Stimulated activated naive B cell treated with anti-CD40 and anti-IgM and Interleukin-4, amounts not matched to agents 10 μg/mL and 1 μg/mL and 100 μg/mL, for 72 hours (primary cell): Measurements from ENCODE around the gene PCSK1N.

Source experiments
- ATAC-seq, 2 donors: fragments of 150-1000 bp; cut with Tn5 transposase; replicated peaks; 2 replicates each; pipeline ENCODE4 v1.10.0; 2021; ENCODE audit warnings: moderate library complexity in 1 of 2
- DNase-seq: peaks from one replicate; pipeline ENCODE4 v3.0.0; 2021
- H3K27ac Mint-ChIP-seq: one replicate; pipeline ENCODE4 v1.8.0; 2022; ENCODE audit warnings: mild to moderate bottlenecking, mixed read lengths
- H3K27me3 Mint-ChIP-seq, 2 donors: one replicate each; pipeline ENCODE4 v1.8.0; 2022; ENCODE audit warnings: mixed read lengths in 2 of 2
- H3K36me3 Mint-ChIP-seq, 2 donors: one replicate each; pipeline ENCODE4 v1.8.0; 2022; ENCODE audit warnings: mixed read lengths in 2 of 2, mild to moderate bottlenecking in 1 of 2
- H3K4me1 Mint-ChIP-seq, 2 donors: one replicate each; pipeline ENCODE4 v1.8.0; 2022; ENCODE audit warnings: mixed read lengths in 2 of 2, mild to moderate bottlenecking in 1 of 2
- H3K4me3 Mint-ChIP-seq, 2 donors: one replicate each; pipeline ENCODE4 v1.8.0; 2022; ENCODE audit warnings: mild to moderate bottlenecking in 2 of 2, mixed read lengths in 2 of 2, moderate library complexity in 1 of 2
- H3K9me3 Mint-ChIP-seq, 2 donors: one replicate each; pipeline ENCODE4 v1.8.0; 2022; ENCODE audit warnings: mixed read lengths in 2 of 2, mild to moderate bottlenecking in 1 of 2

Gene PCSK1N

DNA sequence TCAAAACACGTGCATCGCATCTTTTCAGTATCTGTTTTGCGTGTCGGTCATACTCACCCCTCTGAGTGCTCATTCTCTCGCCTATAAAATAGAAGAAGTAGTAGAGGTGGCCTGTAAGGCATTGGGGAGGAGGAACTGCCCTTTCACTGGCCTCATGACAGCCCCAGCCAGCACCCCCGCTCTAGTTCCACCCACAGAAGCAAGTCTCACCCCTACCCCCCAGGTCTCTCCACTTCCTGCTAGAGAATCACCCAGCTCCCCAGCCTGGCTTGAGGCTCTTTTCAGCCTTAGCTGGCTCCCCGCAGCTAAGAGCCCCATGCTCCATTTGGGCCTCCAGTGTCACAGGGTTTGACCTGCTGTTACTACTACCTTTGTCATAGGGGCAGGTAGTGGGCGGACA is 21.8 kb downstream of the PCSK1N start:
- H3K4me3 Mint-ChIP-seq = no peak overlapping the region
- no peak overlapping the region for H3K27ac Mint-ChIP-seq
- H3K36me3 Mint-ChIP-seq = peaks cover 18 to 22% of the 10 kb centered on the region in 2 donors
- ATAC-seq = no peak
- H3K4me1 Mint-ChIP-seq = no peaks in the 10 kb centered on the region
- H3K27me3 Mint-ChIP-seq = no peaks in the 10 kb centered on the region
- no peaks in the 10 kb centered on the region for H3K9me3 Mint-ChIP-seq
- DNase-seq = no peak

DNA sequence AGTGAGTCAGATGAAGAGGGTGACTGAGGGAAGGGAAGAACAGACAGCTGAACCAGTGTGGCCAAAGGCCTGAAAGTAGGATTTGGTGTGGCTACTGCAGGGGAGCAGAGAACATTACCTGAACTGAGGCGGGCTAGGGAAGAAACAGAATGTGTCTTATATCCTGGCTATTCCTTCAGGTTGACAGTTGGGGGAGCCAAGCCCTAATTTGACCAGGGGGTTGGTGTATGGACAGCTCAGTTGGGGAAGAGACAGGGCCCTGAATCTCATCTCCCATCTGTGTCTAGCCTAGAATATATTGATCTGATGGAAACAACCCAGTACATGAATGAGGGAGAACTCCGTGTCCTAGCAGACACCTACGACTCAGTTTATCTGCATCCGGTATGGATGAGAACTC is 29.3 kb downstream of the PCSK1N start:
- H3K36me3 Mint-ChIP-seq = peaks cover 10 to 11% of the 10 kb centered on the region in 2 donors
- H3K4me1 Mint-ChIP-seq = peaks cover 4 to 9% of the 10 kb centered on the region in 2 donors
- no peak overlapping the region for H3K4me3 Mint-ChIP-seq
- no peaks in the 10 kb centered on the region for H3K9me3 Mint-ChIP-seq
- H3K27me3 Mint-ChIP-seq = peaks cover 0 to 5% of the 10 kb centered on the region in 2 donors
- ATAC-seq (no peak), DNase-seq (no peak)
- H3K27ac Mint-ChIP-seq = no peak overlapping the region

DNA sequence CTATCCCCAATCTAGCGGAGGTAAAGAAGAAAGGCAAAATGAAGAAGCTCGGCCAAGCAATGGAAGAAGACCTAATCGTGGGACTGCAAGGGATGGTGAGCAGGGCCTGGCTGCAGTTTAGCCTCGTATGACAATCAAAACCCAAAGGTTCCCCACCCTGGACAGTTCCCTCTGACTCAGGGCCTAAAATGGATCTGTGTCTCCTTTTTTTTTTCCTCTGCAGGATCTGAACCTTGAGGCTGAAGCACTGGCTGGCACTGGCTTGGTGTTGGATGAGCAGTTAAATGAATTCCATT is 32.6 kb downstream of the PCSK1N start:
- no peak for DNase-seq
- no peak for ATAC-seq
- no peaks in the 10 kb centered on the region for H3K9me3 Mint-ChIP-seq
- peaks cover 9 to 17% of the 10 kb centered on the region in 2 donors for H3K4me1 Mint-ChIP-seq
- peak overlapping the region; percentile 90 to 91 for H3K4me3 Mint-ChIP-seq
- peaks cover 7 to 11% of the 10 kb centered on the region in 2 donors for H3K36me3 Mint-ChIP-seq
- peak overlapping the region; percentile 99 for H3K27ac Mint-ChIP-seq
- peaks cover 0 to 5% of the 10 kb centered on the region in 2 donors for H3K27me3 Mint-ChIP-seq

- Mint-ChIP-seq H3K36me3 (peaks cover 7 to 11% of the 10 kb centered on the region in 2 donors), H3K4me1 (peaks cover 9 to 17% of the 10 kb centered on the region in 2 donors), H3K9me3 (no peaks in the 10 kb centered on the region), H3K4me3 (peak overlapping the region; percentile 90 to 91), H3K27me3 (peaks cover 0 to 5% of the 10 kb centered on the region in 2 donors), H3K27ac (peak overlapping the region; percentile 99)
- peak; percentile 67 to 70 for ATAC-seq
- peak; percentile 81 for DNase-seq
Measured at GRCh38 chrX:48802089-48802904, 33.1 kb downstream of the PCSK1N start.

DNA sequence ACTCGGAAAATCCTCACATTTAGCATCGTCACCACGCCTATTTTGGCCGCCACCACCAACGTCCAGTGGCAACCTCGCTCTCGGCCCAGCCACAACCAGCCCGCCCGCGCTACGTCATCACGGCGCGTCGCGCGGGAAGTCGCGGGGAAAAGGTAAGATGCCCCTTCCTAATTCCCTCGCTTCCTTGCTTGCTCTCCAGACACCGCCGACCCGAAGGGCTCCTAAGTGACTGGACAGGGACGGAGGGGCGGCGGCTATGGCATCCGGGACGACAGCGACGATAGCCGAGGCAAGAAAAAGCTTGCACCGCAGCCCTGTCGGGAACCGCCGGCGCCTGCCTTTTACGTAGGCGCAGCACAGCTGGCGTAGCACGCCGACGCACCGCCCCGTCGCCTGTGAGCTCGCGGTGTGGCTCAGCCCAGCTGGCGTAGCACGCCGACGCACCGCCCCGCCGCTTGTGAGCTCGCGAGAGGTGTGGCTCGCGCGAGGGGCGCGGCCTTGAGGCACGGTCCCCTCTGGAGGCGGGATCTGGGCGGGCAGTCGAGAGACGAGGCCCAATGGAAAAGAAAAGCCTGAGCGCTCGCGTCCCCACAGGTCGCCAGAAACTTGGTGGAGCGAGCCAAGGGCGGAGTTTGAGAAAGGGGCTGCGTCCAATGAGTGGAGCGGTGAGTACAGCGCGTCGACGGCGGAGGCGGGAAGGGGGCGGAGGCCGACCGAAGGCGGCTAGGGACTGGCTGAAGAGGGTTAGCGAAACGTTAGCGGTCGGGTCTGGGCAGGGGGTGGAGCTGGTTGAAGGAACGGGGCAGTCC is 33.9 kb downstream of the PCSK1N start, which contains the start of gene HDAC6:
HDAC6 (plus strand) TSS at position 788 of the 809 bp plus-strand sequence. CDS start 626 bp downstream, outside the sequence.
- H3K27ac Mint-ChIP-seq = peak within 1 kb of the TSS; percentile 99
- peaks cover 7 to 11% of the 10 kb centered on the region in 2 donors for H3K36me3 Mint-ChIP-seq
- peaks cover 0 to 5% of the 10 kb centered on the region in 2 donors for H3K27me3 Mint-ChIP-seq
- H3K9me3 Mint-ChIP-seq = no peaks in the 10 kb centered on the region
- ATAC-seq (peak; percentile 85 to 87), DNase-seq (peak; percentile 96)
- H3K4me3 Mint-ChIP-seq = peak within 1 kb of the TSS; percentile 90 to 91
- peaks cover 9 to 17% of the 10 kb centered on the region in 2 donors for H3K4me1 Mint-ChIP-seq

DNA sequence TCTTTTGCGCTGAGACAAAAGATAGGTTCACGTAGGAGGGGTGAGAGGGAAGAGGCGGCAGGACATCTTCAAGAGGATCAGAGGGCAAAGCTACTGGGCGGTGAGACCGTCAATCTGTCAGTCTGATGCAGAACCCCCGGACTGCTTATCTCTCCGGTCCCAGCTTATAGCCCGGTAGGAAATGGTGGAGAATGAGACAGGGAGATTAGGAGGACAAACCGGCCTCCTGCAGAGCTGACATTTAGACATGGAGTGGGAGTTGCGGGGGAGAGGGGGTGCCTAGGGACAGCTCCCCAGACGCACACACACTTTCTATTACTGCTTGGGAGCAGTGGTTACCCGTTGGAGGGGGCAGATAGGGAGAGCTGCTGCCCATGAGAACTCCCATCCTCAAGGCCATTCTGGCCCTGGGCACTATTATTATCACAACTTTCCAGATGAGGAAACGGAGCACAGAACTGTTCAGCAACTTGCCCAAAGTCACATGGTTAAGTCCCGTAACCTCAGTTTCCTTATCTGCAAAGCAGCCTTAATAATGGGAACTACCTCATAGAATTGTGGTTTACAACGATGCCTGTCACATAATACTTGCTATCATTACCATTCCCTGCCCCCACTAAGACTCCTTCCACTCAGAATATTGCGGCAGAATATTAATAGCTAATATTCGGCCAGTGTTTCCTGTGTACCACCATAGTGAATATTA is 34.7 kb downstream of the PCSK1N start:
- no peak for DNase-seq
- Mint-ChIP-seq H3K36me3 (peaks cover 6 to 11% of the 10 kb centered on the region in 2 donors), H3K27ac (peak overlapping the region; percentile 99), H3K9me3 (no peaks in the 10 kb centered on the region), H3K4me3 (peak overlapping the region; percentile 90 to 91), H3K27me3 (peaks cover 0 to 12% of the 10 kb centered on the region in 2 donors), H3K4me1 (peaks cover 9 to 17% of the 10 kb centered on the region in 2 donors)
- no peak for ATAC-seq

GRCh38 chrX:48798318-48798717 is 37.1 kb downstream of the PCSK1N start:
- H3K4me3 Mint-ChIP-seq = no peak overlapping the region
- peaks cover 7 to 17% of the 10 kb centered on the region in 2 donors for H3K4me1 Mint-ChIP-seq
- no peaks in the 10 kb centered on the region for H3K36me3 Mint-ChIP-seq
- H3K27ac Mint-ChIP-seq = no peak overlapping the region
- ATAC-seq (no peak), DNase-seq (no peak)
- no peaks in the 10 kb centered on the region for H3K9me3 Mint-ChIP-seq
- peaks cover 0 to 13% of the 10 kb centered on the region in 2 donors for H3K27me3 Mint-ChIP-seq

GRCh38 chrX:48794911-48795515 is 40.4 kb downstream of the PCSK1N start:
- peaks cover 0 to under 1% of the 10 kb centered on the region in 2 donors for H3K4me1 Mint-ChIP-seq
- ATAC-seq (no peak), DNase-seq (no peak)
- peaks cover 0 to 19% of the 10 kb centered on the region in 2 donors for H3K27me3 Mint-ChIP-seq
- H3K27ac Mint-ChIP-seq = no peak overlapping the region
- no peaks in the 10 kb centered on the region for H3K9me3 Mint-ChIP-seq
- no peak overlapping the region for H3K4me3 Mint-ChIP-seq
- H3K36me3 Mint-ChIP-seq = no peaks in the 10 kb centered on the region

GRCh38 chrX:48794340-48794910 is 41.0 kb downstream of the PCSK1N start:
- Mint-ChIP-seq H3K36me3 (no peaks in the 10 kb centered on the region), H3K27me3 (peaks cover 4 to 23% of the 10 kb centered on the region in 2 donors), H3K4me3 (no peak overlapping the region), H3K4me1 (peaks cover 0 to 5% of the 10 kb centered on the region in 2 donors), H3K27ac (no peak overlapping the region), H3K9me3 (no peaks in the 10 kb centered on the region)
- ATAC-seq (no peak), DNase-seq (no peak)

- DNase-seq = no peak
Measured at GRCh38 chrX:48793935-48794334, 41.5 kb downstream of the PCSK1N start.

DNA sequence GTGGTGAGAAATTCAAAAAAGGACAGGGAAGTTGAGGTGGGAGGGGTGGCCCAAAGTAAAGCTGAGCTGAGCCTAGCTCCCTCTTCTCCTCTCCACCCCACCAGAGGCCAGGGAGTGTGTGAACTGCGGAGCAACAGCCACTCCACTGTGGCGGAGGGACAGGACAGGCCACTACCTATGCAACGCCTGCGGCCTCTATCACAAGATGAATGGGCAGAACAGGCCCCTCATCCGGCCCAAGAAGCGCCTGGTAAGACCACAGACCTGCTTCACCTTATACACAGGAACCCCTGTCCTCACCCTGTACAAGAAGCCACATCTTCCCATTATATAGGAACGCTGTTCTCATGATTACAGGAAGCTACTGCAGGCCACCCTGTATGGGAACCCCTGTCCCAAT is 43.2 kb downstream of the PCSK1N start:
- no peaks in the 10 kb centered on the region for H3K36me3 Mint-ChIP-seq
- H3K27ac Mint-ChIP-seq = no peak overlapping the region
- ATAC-seq (no peak), DNase-seq (no peak)
- no peaks in the 10 kb centered on the region for H3K9me3 Mint-ChIP-seq
- peaks cover 0 to 10% of the 10 kb centered on the region in 2 donors for H3K4me1 Mint-ChIP-seq
- H3K27me3 Mint-ChIP-seq = peaks cover 25 to 37% of the 10 kb centered on the region in 2 donors
- no peak overlapping the region for H3K4me3 Mint-ChIP-seq

More at GRCh38 chrX:48793935-48794334, 41.5 kb downstream of the PCSK1N start:
- Mint-ChIP-seq H3K36me3 (no peaks in the 10 kb centered on the region), H3K27me3 (peaks cover 8 to 23% of the 10 kb centered on the region in 2 donors), H3K9me3 (no peaks in the 10 kb centered on the region), H3K4me3 (no peak overlapping the region), H3K4me1 (peaks cover 0 to 10% of the 10 kb centered on the region in 2 donors), H3K27ac (no peak overlapping the region)
- no peak for ATAC-seq

- no peak overlapping the region for H3K27ac Mint-ChIP-seq
- H3K9me3 Mint-ChIP-seq = no peaks in the 10 kb centered on the region
- H3K4me3 Mint-ChIP-seq = no peak overlapping the region
- ATAC-seq (no peak), DNase-seq (no peak)
- no peaks in the 10 kb centered on the region for H3K36me3 Mint-ChIP-seq
- peaks cover 0 to 10% of the 10 kb centered on the region in 2 donors for H3K4me1 Mint-ChIP-seq
- H3K27me3 Mint-ChIP-seq = peaks cover 32 to 42% of the 10 kb centered on the region in 2 donors
Measured at GRCh38 chrX:48791063-48791820, 44.2 kb downstream of the PCSK1N start.

GRCh38 chrX:48790477-48790876 is 44.9 kb downstream of the PCSK1N start:
- Mint-ChIP-seq H3K27ac (no peak overlapping the region), H3K9me3 (no peaks in the 10 kb centered on the region), H3K27me3 (peaks cover 37 to 38% of the 10 kb centered on the region in 2 donors), H3K4me3 (no peak overlapping the region), H3K36me3 (no peaks in the 10 kb centered on the region), H3K4me1 (peaks cover 0 to 10% of the 10 kb centered on the region in 2 donors)
- ATAC-seq (no peak), DNase-seq (no peak)
